ENCODE data around the gene ZFAND3. TPM values are rescaled to one million over a fixed set of nuclear protein-coding genes. Genes with fewer than 3 reads are reported as not detected.

Gene ZFAND3
- total RNA-seq, 6 experiments from 2014 or later, result 75.2 to 93.2 (median 87.0) TPM

- peaks cover 38% of the 10 kb centered on the region for H3K4me1 Mint-ChIP-seq (ENCODE audit: low read depth)
- H3K9me3 Mint-ChIP-seq, result no peaks in the 10 kb centered on the region
- DNase-seq, result no peak
- no peak overlapping the region for H3K4me3 Mint-ChIP-seq
- no peaks in the 10 kb centered on the region; the same call in 1 of the 2 replicates for H3K36me3 Mint-ChIP-seq (ENCODE audit: low read depth)
- H3K27ac Mint-ChIP-seq, result peak overlapping the region; percentile 20; the same call in 1 of the 2 replicates
- no peak for TF ChIP-seq CTCF (IDR thresholded peaks at IDR 0.05)
- no peaks in the 10 kb centered on the region for H3K27me3 Mint-ChIP-seq (ENCODE audit: insufficient read depth)
Measured at GRCh38 chr6:37845026-37845911, 25.7 kb downstream of the ZFAND3 start.

- Mint-ChIP-seq H3K4me1 (ENCODE audit: low read depth) (peaks cover 40% of the 10 kb centered on the region), H3K27me3 (ENCODE audit: insufficient read depth) (no peaks in the 10 kb centered on the region), H3K9me3 (no peaks in the 10 kb centered on the region), H3K36me3 (ENCODE audit: low read depth) (no peaks in the 10 kb centered on the region; the same call in 1 of the 2 replicates), H3K27ac (peak overlapping the region; percentile 20; the same call in 1 of the 2 replicates), H3K4me3 (no peak overlapping the region)
- no peak for DNase-seq
- TF ChIP-seq CTCF (IDR thresholded peaks at IDR 0.05), result no peak
Measured at GRCh38 chr6:37845930-37846329, 26.4 kb downstream of the ZFAND3 start.

- TF ChIP-seq CTCF (IDR thresholded peaks at IDR 0.05), result no peak
- Mint-ChIP-seq H3K36me3 (ENCODE audit: low read depth) (peaks cover 4% of the 10 kb centered on the region; the same call in 1 of the 2 replicates), H3K27ac (no peak overlapping the region), H3K4me3 (no peak overlapping the region), H3K27me3 (ENCODE audit: insufficient read depth) (no peaks in the 10 kb centered on the region), H3K9me3 (no peaks in the 10 kb centered on the region), H3K4me1 (ENCODE audit: low read depth) (peaks cover 53% of the 10 kb centered on the region)
- DNase-seq, result no peak
Measured at GRCh38 chr6:37847704-37848103, 28.2 kb downstream of the ZFAND3 start.

- Mint-ChIP-seq H3K36me3 (ENCODE audit: low read depth) (peaks cover 4% of the 10 kb centered on the region; the same call in 1 of the 2 replicates), H3K4me3 (no peak overlapping the region), H3K27me3 (ENCODE audit: insufficient read depth) (no peaks in the 10 kb centered on the region), H3K9me3 (no peaks in the 10 kb centered on the region), H3K27ac (no peak overlapping the region), H3K4me1 (ENCODE audit: low read depth) (peaks cover 58% of the 10 kb centered on the region)
- no peak for TF ChIP-seq CTCF (IDR thresholded peaks at IDR 0.05)
- no peak for DNase-seq
Measured at GRCh38 chr6:37848371-37848770, 28.8 kb downstream of the ZFAND3 start.

GRCh38 chr6:37850260-37850659 lies 30.7 kb downstream of the ZFAND3 start:
- H3K4me1 Mint-ChIP-seq (ENCODE audit: low read depth), result peaks cover 61% of the 10 kb centered on the region
- H3K36me3 Mint-ChIP-seq (ENCODE audit: low read depth), result peaks cover 4% of the 10 kb centered on the region; the same call in 1 of the 2 replicates
- H3K4me3 Mint-ChIP-seq, result no peak overlapping the region
- H3K27me3 Mint-ChIP-seq (ENCODE audit: insufficient read depth), result no peaks in the 10 kb centered on the region
- DNase-seq, result no peak
- no peak overlapping the region for H3K27ac Mint-ChIP-seq
- no peak for TF ChIP-seq CTCF (IDR thresholded peaks at IDR 0.05)
- H3K9me3 Mint-ChIP-seq, result no peaks in the 10 kb centered on the region
